Stomach smooth muscle (tissue), 2 donors: ENCODE results near the gene SMIM32.

Experiments
- H3K27ac ChIP-seq: one replicate; pipeline ENCODE4 v1.7.0; 2013; ENCODE audit warnings: mild to moderate bottlenecking, low read length, inconsistent platforms
- H3K27me3 ChIP-seq, 2 donors: one replicate each; pipeline ENCODE4 v1.7.0; 2013; ENCODE audit warnings: low read length in 2 of 2; ENCODE audit not compliant: insufficient read depth in 2 of 2, control insufficient read depth in 1 of 2
- H3K36me3 ChIP-seq, 2 donors: one replicate each; pipeline ENCODE4 v1.7.0; 2013; ENCODE audit warnings: low read length in 2 of 2; ENCODE audit not compliant: control insufficient read depth in 2 of 2, insufficient read depth in 2 of 2
- H3K4me1 ChIP-seq: one replicate; pipeline ENCODE4 v1.7.0; 2013; ENCODE audit warnings: low read length; ENCODE audit not compliant: control insufficient read depth, insufficient read depth
- H3K4me3 ChIP-seq, 2 donors: one replicate each; pipeline ENCODE4 v1.7.0; 2013; ENCODE audit warnings: low read length in 2 of 2
- H3K9ac ChIP-seq, 2 donors: one replicate each; pipeline ENCODE4 v1.7.0; 2013; ENCODE audit warnings: low read length in 2 of 2, mild to moderate bottlenecking in 1 of 2
- H3K9me3 ChIP-seq, 2 donors: one replicate each; pipeline ENCODE4 v1.7.0; 2013; ENCODE audit warnings: low read length in 2 of 2; ENCODE audit not compliant: control insufficient read depth in 2 of 2
- donor health status: healthy.
- donor health status: Pancreatic carcinoma.

SMIM32 gene

GRCh38 chr5:136199408-136199807 lies 6.4 kb upstream of the SMIM32 start:
- Histone ChIP-seq H3K4me1 (peaks cover 33% of the 10 kb centered on the region), H3K27me3 (no peaks in the 10 kb centered on the region), H3K4me3 (no peak overlapping the region), H3K9me3 (no peaks in the 10 kb centered on the region), H3K27ac (no peak overlapping the region), H3K36me3 (no peaks in the 10 kb centered on the region), H3K9ac (no peak overlapping the region)

- no peaks in the 10 kb centered on the region for H3K36me3 ChIP-seq
- no peak overlapping the region for H3K4me3 ChIP-seq
- H3K27ac ChIP-seq = no peak overlapping the region
- H3K9me3 ChIP-seq = no peaks in the 10 kb centered on the region
- H3K27me3 ChIP-seq = peaks cover 0 to 2% of the 10 kb centered on the region in 2 donors
- H3K9ac ChIP-seq = no peak overlapping the region
- H3K4me1 ChIP-seq = peaks cover 42% of the 10 kb centered on the region
Observed at GRCh38 chr5:136198453-136198852, 5.5 kb upstream of the SMIM32 start.

- H3K9me3 ChIP-seq = no peaks in the 10 kb centered on the region
- no peak overlapping the region for H3K27ac ChIP-seq
- H3K36me3 ChIP-seq = no peaks in the 10 kb centered on the region
- peaks cover 46% of the 10 kb centered on the region for H3K4me1 ChIP-seq
- H3K27me3 ChIP-seq = peaks cover 0 to 4% of the 10 kb centered on the region in 2 donors
- no peak overlapping the region for H3K9ac ChIP-seq
- no peak overlapping the region for H3K4me3 ChIP-seq
Observed at GRCh38 chr5:136197462-136198142, 4.6 kb upstream of the SMIM32 start.

- Histone ChIP-seq H3K4me3 (peak overlapping the region in 1 of 2 donors; percentile 44), H3K27me3 (peaks cover 7 to 12% of the 10 kb centered on the region in 2 donors), H3K9me3 (no peaks in the 10 kb centered on the region), H3K36me3 (no peaks in the 10 kb centered on the region), H3K4me1 (peaks cover 60% of the 10 kb centered on the region), H3K27ac (peak overlapping the region; percentile 49), H3K9ac (no peak overlapping the region)
Observed at GRCh38 chr5:136195971-136196820, 3.2 kb upstream of the SMIM32 start.

- Histone ChIP-seq H3K36me3 (no peaks in the 10 kb centered on the region), H3K4me3 (no peak overlapping the region), H3K9me3 (no peaks in the 10 kb centered on the region), H3K27ac (no peak overlapping the region), H3K27me3 (peaks cover 9 to 15% of the 10 kb centered on the region in 2 donors), H3K4me1 (peaks cover 60% of the 10 kb centered on the region), H3K9ac (no peak overlapping the region)
Observed at GRCh38 chr5:136194576-136194975, 1.6 kb upstream of the SMIM32 start.

- H3K4me1 ChIP-seq = peaks cover 60% of the 10 kb centered on the region
- H3K27ac ChIP-seq = no peak overlapping the region
- no peaks in the 10 kb centered on the region for H3K9me3 ChIP-seq
- peaks cover 9 to 15% of the 10 kb centered on the region in 2 donors for H3K27me3 ChIP-seq
- H3K36me3 ChIP-seq = peaks cover 4 to 7% of the 10 kb centered on the region in 2 donors
- H3K4me3 ChIP-seq = peak overlapping the region; percentile 64 to 77
- H3K9ac ChIP-seq = no peak overlapping the region
Observed at GRCh38 chr5:136193322-136193935, 467 bp upstream of the SMIM32 start.

GRCh38 chr5:136192015-136192525 lies 892 bp downstream of the SMIM32 start:
- H3K36me3 ChIP-seq = peaks cover 4 to 16% of the 10 kb centered on the region in 2 donors
- H3K9ac ChIP-seq = no peak overlapping the region
- peaks cover 50% of the 10 kb centered on the region for H3K4me1 ChIP-seq
- no peaks in the 10 kb centered on the region for H3K9me3 ChIP-seq
- peak overlapping the region; percentile 64 to 77 for H3K4me3 ChIP-seq
- H3K27ac ChIP-seq = no peak overlapping the region
- H3K27me3 ChIP-seq = peaks cover 9 to 15% of the 10 kb centered on the region in 2 donors

- Histone ChIP-seq H3K9me3 (no peaks in the 10 kb centered on the region), H3K9ac (no peak overlapping the region), H3K27me3 (peaks cover 9 to 15% of the 10 kb centered on the region in 2 donors), H3K4me1 (peaks cover 45% of the 10 kb centered on the region), H3K4me3 (peak overlapping the region; percentile 64 to 77), H3K36me3 (peaks cover 4 to 16% of the 10 kb centered on the region in 2 donors), H3K27ac (no peak overlapping the region)
Observed at GRCh38 chr5:136191304-136192014, 1.5 kb downstream of the SMIM32 start.

GRCh38 chr5:136190904-136191303 lies 2.1 kb downstream of the SMIM32 start:
- Histone ChIP-seq H3K27me3 (peaks cover 9 to 15% of the 10 kb centered on the region in 2 donors), H3K27ac (no peak overlapping the region), H3K9me3 (no peaks in the 10 kb centered on the region), H3K4me3 (no peak overlapping the region), H3K9ac (no peak overlapping the region), H3K36me3 (peaks cover 7 to 20% of the 10 kb centered on the region in 2 donors), H3K4me1 (peaks cover 42% of the 10 kb centered on the region)

GRCh38 chr5:136190091-136190720 lies 2.8 kb downstream of the SMIM32 start:
- Histone ChIP-seq H3K9me3 (no peaks in the 10 kb centered on the region), H3K36me3 (peaks cover 7 to 20% of the 10 kb centered on the region in 2 donors), H3K9ac (no peak overlapping the region), H3K27ac (no peak overlapping the region), H3K27me3 (peaks cover 9 to 15% of the 10 kb centered on the region in 2 donors), H3K4me1 (peaks cover 35% of the 10 kb centered on the region), H3K4me3 (no peak overlapping the region)
